Omental fat pad (tissue), 4 donors: Measurements from ENCODE around the gene PLXND1. TPM values are rescaled to one million over a fixed set of nuclear protein-coding genes. Genes with fewer than 3 reads are reported as not detected.

Source experiments
- ATAC-seq: fragments of 150-250 bp; one replicate; pipeline ENCODE4 v1.9.1; 2016; ENCODE audit warnings: mild to moderate bottlenecking, moderate library complexity; ENCODE audit not compliant: low FRiP score
- DNase-seq: peaks from one replicate; pipeline ENCODE4 v3.0.0-alpha.2; 2019; ENCODE audit warnings: low spot score
- total RNA-seq, 4 donors: library from RNA; depleted of rRNA; stranded (reverse); fragments of >200 nt; gene quantifications; one replicate each; pipeline ENCODE4 v1.1.0, GENCODE V29; 2016
- TF ChIP-seq, protein P1 (sequence below), 3 donors: fragments of 450-650 bp; IDR thresholded peaks; one replicate each; pipeline ENCODE4 v1.5.1; 2016 to 2017; ENCODE audit warnings: antibody characterized with exemption in 3 of 3, mild to moderate bottlenecking in 3 of 3, moderate library complexity in 2 of 3

PLXND1 gene
- total RNA-seq, 4 donors from 2014 or later, result 82.7 to 364 (median 170) TPM

DNA sequence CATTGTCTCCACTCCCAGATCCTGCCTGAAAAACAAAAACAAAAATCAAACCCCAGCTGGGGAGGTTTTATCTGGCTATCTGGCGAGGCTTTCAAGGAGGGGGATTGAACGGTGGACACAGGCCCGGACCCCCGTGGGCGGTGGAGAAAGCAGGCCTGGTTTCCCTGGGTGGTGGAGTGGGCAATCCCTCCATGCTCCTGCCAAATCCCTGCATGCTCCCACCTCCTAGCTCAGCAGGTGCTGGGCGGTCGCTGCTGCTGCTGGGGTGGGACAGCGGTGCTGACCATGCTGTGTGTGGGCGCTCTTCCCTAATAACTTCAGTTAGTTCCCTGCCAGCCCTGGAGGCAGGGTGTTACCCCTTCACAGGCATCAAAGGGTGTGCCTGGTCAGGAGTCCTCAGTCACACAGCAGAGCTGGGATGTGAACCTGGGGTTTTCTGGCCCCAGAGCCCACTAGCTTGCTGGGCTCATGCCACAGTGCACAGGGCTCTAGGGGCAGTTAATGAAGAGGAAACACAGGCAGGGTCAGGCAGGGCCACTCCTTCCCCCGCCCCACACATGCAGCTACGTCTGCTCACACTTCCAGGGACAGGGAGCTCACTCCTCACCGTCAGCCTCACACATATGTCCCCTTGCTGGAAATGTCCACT, 15.9 kb upstream of the PLXND1 start:
- DNase-seq (no peak), ATAC-seq (no peak)
- TF ChIP-seq, protein P1, sequence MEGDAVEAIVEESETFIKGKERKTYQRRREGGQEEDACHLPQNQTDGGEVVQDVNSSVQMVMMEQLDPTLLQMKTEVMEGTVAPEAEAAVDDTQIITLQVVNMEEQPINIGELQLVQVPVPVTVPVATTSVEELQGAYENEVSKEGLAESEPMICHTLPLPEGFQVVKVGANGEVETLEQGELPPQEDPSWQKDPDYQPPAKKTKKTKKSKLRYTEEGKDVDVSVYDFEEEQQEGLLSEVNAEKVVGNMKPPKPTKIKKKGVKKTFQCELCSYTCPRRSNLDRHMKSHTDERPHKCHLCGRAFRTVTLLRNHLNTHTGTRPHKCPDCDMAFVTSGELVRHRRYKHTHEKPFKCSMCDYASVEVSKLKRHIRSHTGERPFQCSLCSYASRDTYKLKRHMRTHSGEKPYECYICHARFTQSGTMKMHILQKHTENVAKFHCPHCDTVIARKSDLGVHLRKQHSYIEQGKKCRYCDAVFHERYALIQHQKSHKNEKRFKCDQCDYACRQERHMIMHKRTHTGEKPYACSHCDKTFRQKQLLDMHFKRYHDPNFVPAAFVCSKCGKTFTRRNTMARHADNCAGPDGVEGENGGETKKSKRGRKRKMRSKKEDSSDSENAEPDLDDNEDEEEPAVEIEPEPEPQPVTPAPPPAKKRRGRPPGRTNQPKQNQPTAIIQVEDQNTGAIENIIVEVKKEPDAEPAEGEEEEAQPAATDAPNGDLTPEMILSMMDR (IDR thresholded peaks at IDR 0.05), result no peak

DNA sequence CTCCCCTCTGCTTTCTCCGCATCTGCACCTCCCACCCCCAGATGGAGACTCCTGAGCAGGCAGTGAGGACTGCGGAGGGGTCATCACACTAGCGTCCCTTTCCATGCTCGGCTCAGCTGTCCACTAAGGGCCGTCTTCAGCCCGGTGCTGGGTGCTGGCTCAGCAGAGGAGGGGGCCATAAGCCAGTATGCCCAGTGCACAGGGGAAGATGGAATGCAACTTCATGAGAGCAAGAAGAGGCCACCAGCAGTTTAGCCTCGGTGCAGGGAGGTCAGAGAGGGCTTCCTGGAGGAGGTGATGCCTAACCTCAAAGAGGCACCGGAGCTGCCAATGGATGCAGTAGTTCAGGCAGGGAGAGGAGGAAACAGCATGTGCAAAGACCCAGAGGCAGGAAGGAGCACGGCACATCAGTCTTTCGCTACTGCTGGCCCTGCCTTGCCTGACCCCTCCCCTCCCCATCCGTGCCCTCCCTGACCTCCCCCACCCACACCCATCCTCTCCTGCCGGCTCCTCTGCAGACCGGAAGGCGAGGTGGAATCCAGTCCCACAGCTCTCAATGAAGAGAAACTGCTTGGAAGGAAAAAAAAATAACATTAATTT, 15.2 kb upstream of the PLXND1 start:
- ATAC-seq, result no peak
- DNase-seq, result no peak
- TF ChIP-seq, protein P1 (IDR thresholded peaks at IDR 0.05), result no peak

DNA sequence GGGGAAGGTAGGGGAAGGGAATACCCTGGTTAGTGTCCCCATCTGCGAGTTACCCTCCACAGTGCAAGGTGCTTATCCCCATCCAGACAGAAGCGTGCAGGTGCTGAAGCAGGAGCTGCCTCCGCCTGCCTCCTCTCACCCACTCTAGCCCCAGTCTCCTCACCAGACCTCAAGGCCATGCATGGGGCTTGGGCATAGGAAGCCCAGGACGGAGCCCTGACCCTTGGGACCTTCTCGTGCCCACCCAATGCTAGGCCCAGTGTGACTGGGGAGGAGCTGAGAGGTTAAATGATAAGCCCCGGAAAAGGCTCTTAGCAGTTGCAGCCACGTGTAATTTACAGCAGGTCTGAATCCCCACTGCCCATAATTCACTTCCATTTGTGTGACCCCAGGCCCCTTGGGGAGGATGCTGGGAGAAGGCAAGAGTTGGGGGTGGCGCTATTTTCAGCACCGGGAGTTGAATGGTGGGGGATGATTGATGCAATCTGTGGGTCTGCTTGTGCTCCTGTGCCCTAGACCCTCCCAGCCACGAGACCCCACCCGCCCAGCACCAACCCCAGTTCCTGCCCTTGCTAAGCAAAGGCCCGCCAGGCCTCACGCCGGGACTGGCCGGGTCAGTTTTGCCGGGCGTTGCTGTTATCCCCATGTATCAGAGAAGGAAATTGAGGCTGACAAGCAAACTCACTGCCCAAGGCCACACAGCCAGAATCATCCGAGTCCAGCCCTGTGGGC, 14.5 kb upstream of the PLXND1 start:
- TF ChIP-seq, protein P1 (IDR thresholded peaks at IDR 0.05), result no peak
- DNase-seq (no peak), ATAC-seq (no peak)

DNA sequence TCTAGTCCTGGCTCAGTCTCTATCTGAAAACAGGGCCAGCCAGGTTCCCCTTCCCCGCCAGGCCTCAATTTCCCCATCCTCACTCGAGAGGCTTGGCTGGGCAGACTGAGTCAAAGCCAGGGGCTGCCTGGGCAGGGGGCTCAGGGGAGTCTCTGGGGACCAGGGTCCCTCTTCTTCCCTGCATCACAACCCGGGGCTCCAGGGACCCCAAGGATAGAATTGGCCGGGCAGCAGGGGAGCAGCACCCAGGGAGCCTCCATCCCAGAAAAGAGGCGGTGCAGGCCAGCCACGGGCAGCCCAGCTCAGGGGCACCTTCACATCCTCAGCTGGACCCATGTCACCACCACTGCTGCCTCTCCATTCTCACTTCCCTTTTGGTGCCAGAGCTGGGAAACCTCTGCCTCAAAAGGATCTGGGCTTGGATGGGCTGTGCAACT, 13.3 kb upstream of the PLXND1 start:
- ATAC-seq, result no peak
- TF ChIP-seq, protein P1 (IDR thresholded peaks at IDR 0.05), result no peak
- DNase-seq, result no peak

DNA sequence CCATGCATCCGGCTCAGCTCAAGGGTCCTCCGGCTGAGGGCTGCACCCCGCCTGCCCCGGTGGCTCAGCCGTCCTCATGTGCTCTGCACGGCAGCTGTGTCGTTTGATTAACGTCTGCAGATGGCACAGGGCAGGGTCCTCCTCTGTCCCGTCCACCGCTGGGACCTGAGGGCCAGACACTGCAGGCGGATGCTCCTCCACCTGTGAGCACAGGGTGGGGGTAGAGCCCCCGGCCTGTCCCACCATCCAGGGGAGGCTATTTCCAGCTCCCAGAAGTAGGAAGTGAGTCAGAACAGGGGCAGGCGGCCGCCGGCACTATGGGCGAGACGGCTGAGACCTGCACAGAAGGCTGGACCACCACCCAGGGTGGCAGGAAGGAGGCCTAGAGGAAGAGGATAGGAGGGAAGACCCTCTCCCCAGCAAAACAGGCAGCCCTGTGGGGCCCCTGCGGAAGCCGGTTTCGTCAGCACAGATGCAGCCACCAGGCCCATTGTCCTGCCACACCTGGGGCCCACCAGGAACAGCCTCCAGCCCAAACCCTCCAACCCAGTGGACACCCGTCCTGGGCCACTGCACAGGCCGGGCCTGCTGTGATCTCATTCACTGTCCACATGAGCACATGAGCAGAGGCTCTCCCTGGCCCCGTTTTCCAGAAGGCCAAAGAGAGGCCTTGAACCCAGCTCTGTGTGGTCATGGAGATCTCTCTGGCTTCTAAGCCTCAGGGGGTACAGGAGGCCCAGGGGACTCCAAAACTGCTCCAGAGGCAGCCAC, 12.6 kb upstream of the PLXND1 start:
- ATAC-seq (no peak), DNase-seq (no peak)

DNA sequence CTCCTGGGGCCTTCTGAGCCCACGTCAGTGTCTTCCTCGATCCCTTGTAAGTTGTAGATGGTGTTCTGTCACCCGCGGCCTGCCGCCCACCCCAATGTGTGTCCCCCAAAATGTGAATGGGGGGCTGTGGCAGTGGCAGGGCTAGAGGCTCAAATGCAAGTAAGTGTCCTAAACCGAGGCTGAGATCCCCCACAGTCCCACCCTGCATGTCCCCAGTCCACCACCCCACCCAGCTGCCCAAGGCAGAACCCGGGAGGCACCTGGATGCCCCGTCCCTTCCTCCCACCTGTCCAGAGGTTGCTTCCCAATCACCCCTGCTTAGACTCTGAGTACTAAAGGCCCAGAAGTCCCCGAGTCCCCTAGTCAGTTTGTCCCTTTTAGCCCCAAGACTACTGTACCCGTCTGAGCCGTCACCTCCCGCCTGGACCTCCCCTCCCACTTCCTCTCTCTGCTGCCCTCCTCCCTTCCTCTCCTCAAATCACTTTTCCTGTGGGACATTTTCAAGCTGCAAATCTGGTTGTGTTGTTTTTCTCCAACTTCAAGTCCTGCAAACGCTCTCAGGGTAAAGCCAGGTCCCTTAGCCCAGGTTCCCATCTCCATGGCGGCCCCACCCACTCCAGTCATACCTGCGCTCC, 11.8 kb upstream of the PLXND1 start:
- DNase-seq, result no peak
- no peak for ATAC-seq

More for the DNA sequence above, 12.6 kb upstream of the PLXND1 start:
- TF ChIP-seq, protein P1 (IDR thresholded peaks at IDR 0.05), result no peak

More for the DNA sequence above, 11.8 kb upstream of the PLXND1 start:
- TF ChIP-seq, protein P1 (IDR thresholded peaks at IDR 0.05), result no peak
